Subcutaneous abdominal adipose tissue (tissue), 5 donors: Measurements from ENCODE around the gene TMEM43.

Experiments
- H3K27ac ChIP-seq: one replicate; pipeline ENCODE4 v1.7.0; 2013; ENCODE audit warnings: low read depth, mild to moderate bottlenecking, inconsistent platforms, low read length, moderate library complexity
- H3K27me3 ChIP-seq, 5 donors: one replicate each; pipeline ENCODE4 v1.7.0; 2013; ENCODE audit warnings: low read length in 5 of 5, inconsistent platforms in 1 of 5; ENCODE audit not compliant: control insufficient read depth in 5 of 5, insufficient read depth in 4 of 5
- H3K36me3 ChIP-seq, 5 donors: one replicate each; pipeline ENCODE4 v1.7.0; 2013; ENCODE audit warnings: low read length in 5 of 5; ENCODE audit not compliant: control insufficient read depth in 5 of 5, insufficient read depth in 5 of 5
- H3K4me1 ChIP-seq, 5 donors: one replicate each; pipeline ENCODE4 v1.7.0; 2013; ENCODE audit warnings: low read length in 5 of 5, mild to moderate bottlenecking in 3 of 5, moderate library complexity in 1 of 5; ENCODE audit not compliant: control insufficient read depth in 5 of 5, insufficient read depth in 5 of 5
- H3K4me3 ChIP-seq, 5 donors: one replicate each; pipeline ENCODE4 v1.7.0; 2013; ENCODE audit warnings: low read length in 5 of 5, low read depth in 1 of 5
- H3K9ac ChIP-seq, 5 donors: one replicate each; pipeline ENCODE4 v1.7.0; 2013; ENCODE audit warnings: low read length in 5 of 5, mild to moderate bottlenecking in 4 of 5, moderate library complexity in 3 of 5
- H3K9me3 ChIP-seq, 5 donors: one replicate each; pipeline ENCODE4 v1.7.0; 2013; ENCODE audit warnings: low read length in 5 of 5; ENCODE audit not compliant: control insufficient read depth in 5 of 5
- donor health status: healthy.
- donor health status: healthy.
- donor health status: healthy.
- donor health status: healthy.
- donor health status: healthy.

The TMEM43 gene

GRCh38 chr3:14154895-14155440 lies 30.1 kb downstream of the TMEM43 start:
- H3K27ac ChIP-seq, result no peak overlapping the region
- H3K4me3 ChIP-seq, result no peak overlapping the region
- H3K4me1 ChIP-seq, result no peaks in the 10 kb centered on the region
- no peaks in the 10 kb centered on the region for H3K9me3 ChIP-seq
- H3K9ac ChIP-seq, result no peak overlapping the region
- H3K27me3 ChIP-seq, result no peaks in the 10 kb centered on the region
- H3K36me3 ChIP-seq, result peaks cover 17 to 90% (median 79%) of the 10 kb centered on the region in 5 donors

DNA sequence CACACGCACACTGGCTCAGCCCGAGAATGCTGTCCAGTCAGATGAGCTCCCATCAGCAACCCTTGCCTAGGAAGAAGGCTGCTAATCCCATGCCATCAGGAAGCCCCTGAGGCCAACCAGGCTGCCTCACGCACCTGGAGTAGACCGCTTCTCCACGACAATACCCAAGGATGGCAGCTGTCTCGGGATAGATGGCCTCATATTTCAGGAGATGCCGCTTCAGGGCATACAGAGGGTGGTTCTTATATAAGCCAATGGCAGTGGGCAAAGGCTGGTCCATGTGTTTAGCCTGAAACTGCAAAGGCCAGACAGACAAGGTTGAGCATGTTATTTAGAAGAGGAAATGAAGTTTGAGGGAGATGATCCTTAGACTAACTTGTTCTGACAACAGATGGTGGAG lies 31.3 kb downstream of the TMEM43 start:
- no peak overlapping the region for H3K27ac ChIP-seq
- peaks cover 0 to 6% (median 0%) of the 10 kb centered on the region in 5 donors for H3K9me3 ChIP-seq
- no peak overlapping the region for H3K9ac ChIP-seq
- peaks cover 27 to 94% (median 85%) of the 10 kb centered on the region in 5 donors for H3K36me3 ChIP-seq
- H3K27me3 ChIP-seq, result no peaks in the 10 kb centered on the region
- no peak overlapping the region for H3K4me3 ChIP-seq
- no peaks in the 10 kb centered on the region for H3K4me1 ChIP-seq

GRCh38 chr3:14156843-14157561 lies 32.1 kb downstream of the TMEM43 start:
- Histone ChIP-seq H3K4me1 (no peaks in the 10 kb centered on the region), H3K4me3 (no peak overlapping the region), H3K36me3 (peaks cover 35 to 94% (median 85%) of the 10 kb centered on the region in 5 donors), H3K9me3 (peaks cover 0 to 14% (median 6%) of the 10 kb centered on the region in 5 donors), H3K9ac (no peak overlapping the region), H3K27ac (no peak overlapping the region), H3K27me3 (no peaks in the 10 kb centered on the region)

- Histone ChIP-seq H3K4me3 (no peak overlapping the region), H3K27me3 (no peaks in the 10 kb centered on the region), H3K9me3 (peaks cover 0 to 15% (median 9%) of the 10 kb centered on the region in 5 donors), H3K9ac (no peak overlapping the region), H3K27ac (no peak overlapping the region), H3K4me1 (no peaks in the 10 kb centered on the region), H3K36me3 (peaks cover 45 to 94% (median 86%) of the 10 kb centered on the region in 5 donors)
Observed at GRCh38 chr3:14157951-14158350, 33.1 kb downstream of the TMEM43 start.

DNA sequence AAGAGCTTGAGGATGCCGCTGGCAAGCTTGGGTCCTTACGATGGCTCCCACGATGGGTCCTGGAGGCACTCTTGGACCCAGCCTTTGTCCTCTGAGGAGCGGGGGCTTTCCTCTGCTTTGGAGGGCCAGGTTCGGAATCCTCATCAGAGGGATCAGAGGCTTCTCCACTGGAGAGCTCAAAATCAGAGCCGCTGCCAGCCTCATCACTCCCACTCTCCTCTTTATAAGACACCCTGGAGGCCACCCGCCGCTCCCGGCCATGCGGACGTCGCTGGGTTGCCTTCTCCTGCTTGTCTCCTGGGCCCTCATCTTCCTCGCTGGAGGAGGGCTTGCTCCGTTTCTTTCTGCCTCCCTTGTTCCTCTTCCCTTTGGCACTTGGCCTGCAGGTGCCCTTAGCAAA lies 33.5 kb downstream of the TMEM43 start:
- Histone ChIP-seq H3K4me3 (no peak overlapping the region), H3K9me3 (peaks cover 0 to 15% (median 9%) of the 10 kb centered on the region in 5 donors), H3K36me3 (peaks cover 49 to 94% (median 85%) of the 10 kb centered on the region in 5 donors), H3K27ac (no peak overlapping the region), H3K27me3 (no peaks in the 10 kb centered on the region), H3K4me1 (no peaks in the 10 kb centered on the region), H3K9ac (no peak overlapping the region)

DNA sequence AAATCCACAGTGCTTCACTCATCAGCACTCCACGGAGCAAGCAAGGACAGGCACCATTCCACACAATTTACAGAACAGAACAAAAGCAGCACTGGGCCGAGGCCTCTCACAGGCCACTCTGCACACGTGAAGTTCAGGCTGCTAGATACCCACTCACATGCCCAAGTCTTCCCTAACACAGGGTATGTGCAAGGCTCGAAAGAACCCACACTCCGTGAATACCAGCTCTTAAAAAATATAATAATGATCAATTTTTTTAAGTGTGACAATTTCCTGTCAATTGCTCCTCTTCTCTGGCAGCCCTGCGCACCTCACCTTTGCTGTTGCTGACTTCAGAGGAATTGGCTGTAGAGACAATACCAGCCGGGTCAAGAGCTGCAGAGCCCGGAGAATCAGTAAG lies 34.6 kb downstream of the TMEM43 start:
- H3K27me3 ChIP-seq, result no peaks in the 10 kb centered on the region
- peaks cover 0 to 15% (median 9%) of the 10 kb centered on the region in 5 donors for H3K9me3 ChIP-seq
- no peaks in the 10 kb centered on the region for H3K4me1 ChIP-seq
- H3K27ac ChIP-seq, result no peak overlapping the region
- no peak overlapping the region for H3K9ac ChIP-seq
- no peak overlapping the region for H3K4me3 ChIP-seq
- H3K36me3 ChIP-seq, result peaks cover 57 to 94% (median 88%) of the 10 kb centered on the region in 5 donors

DNA sequence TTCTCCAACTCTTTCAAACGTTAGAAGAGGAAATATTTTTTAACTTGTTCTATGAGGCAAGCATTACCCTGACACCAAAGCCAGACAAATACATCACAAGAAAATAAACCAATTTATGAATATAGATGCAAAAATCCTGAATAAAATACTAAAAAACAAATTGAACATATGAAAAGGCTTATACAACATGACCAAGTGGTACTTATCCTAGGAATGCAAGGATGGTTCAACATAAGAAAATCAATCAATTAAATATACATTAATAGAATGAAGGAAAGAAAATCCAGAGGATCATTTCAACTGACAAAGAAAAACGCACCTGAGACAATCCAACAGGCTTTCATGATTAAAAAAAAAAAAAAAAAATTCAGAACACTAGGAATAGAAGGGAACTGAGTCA lies 36.4 kb downstream of the TMEM43 start:
- H3K9me3 ChIP-seq, result peaks cover 0 to 15% (median 9%) of the 10 kb centered on the region in 5 donors
- no peak overlapping the region for H3K4me3 ChIP-seq
- H3K27me3 ChIP-seq, result no peaks in the 10 kb centered on the region
- no peak overlapping the region for H3K9ac ChIP-seq
- no peaks in the 10 kb centered on the region for H3K4me1 ChIP-seq
- peaks cover 61 to 100% (median 97%) of the 10 kb centered on the region in 5 donors for H3K36me3 ChIP-seq
- no peak overlapping the region for H3K27ac ChIP-seq

DNA sequence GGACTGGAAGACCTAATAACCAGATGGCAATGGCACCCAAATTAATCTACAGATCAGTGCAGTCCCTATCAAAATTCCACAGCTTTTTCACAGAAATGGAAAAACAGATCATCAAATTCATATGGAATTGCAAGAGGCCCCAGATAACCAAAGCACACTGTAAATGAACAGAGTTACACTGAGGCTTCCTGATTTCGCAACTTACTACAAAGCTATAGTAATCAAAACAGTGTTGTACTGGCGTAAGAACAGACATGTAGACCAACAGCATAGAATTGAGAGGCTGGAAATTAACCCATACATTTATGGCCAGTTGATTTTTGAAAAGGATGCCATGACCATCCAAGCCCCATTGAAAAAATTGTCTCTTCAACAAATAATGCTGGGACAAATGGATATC lies 37.3 kb downstream of the TMEM43 start:
- no peak overlapping the region for H3K9ac ChIP-seq
- H3K27me3 ChIP-seq, result no peaks in the 10 kb centered on the region
- H3K4me1 ChIP-seq, result no peaks in the 10 kb centered on the region
- H3K27ac ChIP-seq, result no peak overlapping the region
- H3K9me3 ChIP-seq, result peaks cover 0 to 15% (median 9%) of the 10 kb centered on the region in 5 donors
- H3K4me3 ChIP-seq, result no peak overlapping the region
- peaks cover 57 to 100% (median 96%) of the 10 kb centered on the region in 5 donors for H3K36me3 ChIP-seq

DNA sequence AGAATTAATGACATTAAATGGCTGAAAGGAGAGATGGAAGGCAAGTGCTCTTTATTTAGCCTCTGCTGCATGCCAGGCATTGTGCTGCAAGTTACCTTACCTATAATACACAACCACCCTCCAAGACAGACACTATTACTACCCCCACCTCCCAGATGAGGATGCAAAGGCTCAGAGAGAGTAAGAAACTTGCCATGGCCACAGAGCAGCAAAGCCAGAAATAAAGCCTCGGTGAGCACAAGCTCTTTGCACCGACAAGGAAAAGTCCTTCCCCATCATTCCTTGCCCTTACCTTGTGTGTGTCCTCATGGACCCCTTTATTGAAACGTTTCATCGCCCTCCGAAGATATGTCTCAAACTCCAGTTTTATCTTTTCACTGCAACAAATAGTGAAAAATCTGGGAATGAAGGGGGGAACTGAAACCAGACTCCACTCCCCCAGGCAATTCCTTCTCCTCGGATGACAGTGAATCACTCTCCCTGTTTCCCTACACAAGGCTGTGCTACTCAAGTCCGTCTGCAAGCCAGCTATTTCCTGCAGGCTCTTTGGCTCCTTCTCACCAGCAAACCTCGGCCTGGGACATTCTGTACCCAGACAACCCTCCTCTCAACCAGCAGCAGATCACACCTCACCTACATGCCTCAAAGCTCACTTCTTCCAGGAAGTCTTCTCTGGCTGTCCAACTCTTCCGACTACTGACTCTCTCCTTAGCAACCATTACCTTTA lies 42.2 kb downstream of the TMEM43 start:
- Histone ChIP-seq H3K4me1 (no peaks in the 10 kb centered on the region), H3K4me3 (no peak overlapping the region), H3K27me3 (no peaks in the 10 kb centered on the region), H3K27ac (no peak overlapping the region), H3K9ac (no peak overlapping the region), H3K36me3 (peaks cover 58 to 100% (median 97%) of the 10 kb centered on the region in 5 donors), H3K9me3 (peaks cover 0 to 3% (median 0%) of the 10 kb centered on the region in 5 donors)

DNA sequence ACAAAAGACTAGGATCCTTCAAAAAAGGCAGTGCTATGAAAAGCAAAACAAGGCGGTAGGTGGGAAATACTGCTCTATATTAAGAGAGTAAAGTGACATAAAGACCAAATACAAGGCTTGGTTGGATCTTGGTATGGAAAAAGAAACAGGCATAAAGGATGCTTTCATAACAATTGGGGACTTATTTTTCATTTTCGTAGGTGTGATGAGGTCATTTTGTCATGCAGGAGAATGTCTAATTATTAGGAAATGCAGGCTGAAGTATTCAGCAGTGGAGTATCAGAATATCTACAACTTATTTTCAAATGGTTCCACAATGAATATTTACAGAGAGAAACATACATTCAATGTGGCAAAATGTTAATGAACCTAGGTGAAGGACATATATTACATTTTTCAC lies 44.6 kb downstream of the TMEM43 start:
- Histone ChIP-seq H3K36me3 (peaks cover 43 to 86% (median 83%) of the 10 kb centered on the region in 5 donors), H3K9me3 (no peaks in the 10 kb centered on the region), H3K27me3 (no peaks in the 10 kb centered on the region), H3K4me3 (no peak overlapping the region), H3K4me1 (no peaks in the 10 kb centered on the region), H3K9ac (no peak overlapping the region), H3K27ac (no peak overlapping the region)
